GM12878 (cell line): ENCODE data around the gene NIPAL4.

Source experiments
- ASH2L ChIP-seq: fragments of 300-600, 200-600 bp; sonication (generic); IDR thresholded peaks from 2 replicates; pipeline ENCODE4 v1.6.1; 2017; ENCODE audit warnings: low read depth, mild to moderate bottlenecking, borderline replicate concordance
- TF ChIP-seq, protein P1 (sequence below): IDR thresholded peaks from 2 replicates; pipeline ENCODE4 v1.6.1; 2012; ENCODE audit warnings: low read depth, low read length, improper control_type of control experiment
- TF ChIP-seq, protein P2 (sequence below): fragments of 450-650 bp; IDR thresholded peaks from 2 replicates; pipeline ENCODE4 v1.6.1; 2017; ENCODE audit warnings: mild to moderate bottlenecking
- TF ChIP-seq, protein P3 (sequence below), 3 experiments: IDR thresholded peaks in 2 of 3; conservative IDR thresholded peaks in 1 of 3; 2 replicates each; pipeline ENCODE4 v1.5.1; 2011; ENCODE audit warnings: low read depth in 3 of 3, low read length in 3 of 3, mild to moderate bottlenecking in 3 of 3, control low read depth in 2 of 3, moderate library complexity in 2 of 3, inconsistent platforms in 1 of 3, mixed read lengths in 1 of 3; ENCODE audit not compliant: control insufficient read depth in 2 of 3, insufficient read depth in 1 of 3; ENCODE audit errors: extremely low read depth in 1 of 3

GRCh38 chr5:157460921-157461792 is 1.1 kb downstream of the NIPAL4 start:
- TF ChIP-seq, protein P1, sequence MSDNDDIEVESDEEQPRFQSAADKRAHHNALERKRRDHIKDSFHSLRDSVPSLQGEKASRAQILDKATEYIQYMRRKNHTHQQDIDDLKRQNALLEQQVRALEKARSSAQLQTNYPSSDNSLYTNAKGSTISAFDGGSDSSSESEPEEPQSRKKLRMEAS, result no peak
- TF ChIP-seq, protein P2, sequence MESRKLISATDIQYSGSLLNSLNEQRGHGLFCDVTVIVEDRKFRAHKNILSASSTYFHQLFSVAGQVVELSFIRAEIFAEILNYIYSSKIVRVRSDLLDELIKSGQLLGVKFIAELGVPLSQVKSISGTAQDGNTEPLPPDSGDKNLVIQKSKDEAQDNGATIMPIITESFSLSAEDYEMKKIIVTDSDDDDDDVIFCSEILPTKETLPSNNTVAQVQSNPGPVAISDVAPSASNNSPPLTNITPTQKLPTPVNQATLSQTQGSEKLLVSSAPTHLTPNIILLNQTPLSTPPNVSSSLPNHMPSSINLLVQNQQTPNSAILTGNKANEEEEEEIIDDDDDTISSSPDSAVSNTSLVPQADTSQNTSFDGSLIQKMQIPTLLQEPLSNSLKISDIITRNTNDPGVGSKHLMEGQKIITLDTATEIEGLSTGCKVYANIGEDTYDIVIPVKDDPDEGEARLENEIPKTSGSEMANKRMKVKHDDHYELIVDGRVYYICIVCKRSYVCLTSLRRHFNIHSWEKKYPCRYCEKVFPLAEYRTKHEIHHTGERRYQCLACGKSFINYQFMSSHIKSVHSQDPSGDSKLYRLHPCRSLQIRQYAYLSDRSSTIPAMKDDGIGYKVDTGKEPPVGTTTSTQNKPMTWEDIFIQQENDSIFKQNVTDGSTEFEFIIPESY, result no peak
- TF ChIP-seq ASH2L, result no peak
- TF ChIP-seq, protein P3, sequence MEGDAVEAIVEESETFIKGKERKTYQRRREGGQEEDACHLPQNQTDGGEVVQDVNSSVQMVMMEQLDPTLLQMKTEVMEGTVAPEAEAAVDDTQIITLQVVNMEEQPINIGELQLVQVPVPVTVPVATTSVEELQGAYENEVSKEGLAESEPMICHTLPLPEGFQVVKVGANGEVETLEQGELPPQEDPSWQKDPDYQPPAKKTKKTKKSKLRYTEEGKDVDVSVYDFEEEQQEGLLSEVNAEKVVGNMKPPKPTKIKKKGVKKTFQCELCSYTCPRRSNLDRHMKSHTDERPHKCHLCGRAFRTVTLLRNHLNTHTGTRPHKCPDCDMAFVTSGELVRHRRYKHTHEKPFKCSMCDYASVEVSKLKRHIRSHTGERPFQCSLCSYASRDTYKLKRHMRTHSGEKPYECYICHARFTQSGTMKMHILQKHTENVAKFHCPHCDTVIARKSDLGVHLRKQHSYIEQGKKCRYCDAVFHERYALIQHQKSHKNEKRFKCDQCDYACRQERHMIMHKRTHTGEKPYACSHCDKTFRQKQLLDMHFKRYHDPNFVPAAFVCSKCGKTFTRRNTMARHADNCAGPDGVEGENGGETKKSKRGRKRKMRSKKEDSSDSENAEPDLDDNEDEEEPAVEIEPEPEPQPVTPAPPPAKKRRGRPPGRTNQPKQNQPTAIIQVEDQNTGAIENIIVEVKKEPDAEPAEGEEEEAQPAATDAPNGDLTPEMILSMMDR (IDR thresholded peaks at IDR 0.05 in 2 of 3, conservative IDR thresholded peaks at IDR 0.05 in 1 of 3; ENCODE audit: control insufficient read depth in 2 of 3, extremely low read depth in 1 of 3, insufficient read depth in 1 of 3, low read depth in 3 of 3, low read length in 3 of 3), result no peak
